Activated effector memory CD4-positive, alpha-beta T cell treated with Interleukin-2 at 50 U/mL for 16 hours (primary cell): ENCODE results near the gene SBF1.

ENCODE experiments used
- DNase-seq: peaks from one replicate; pipeline ENCODE4 v3.0.0-alpha.2; 2020

Gene SBF1

DNA sequence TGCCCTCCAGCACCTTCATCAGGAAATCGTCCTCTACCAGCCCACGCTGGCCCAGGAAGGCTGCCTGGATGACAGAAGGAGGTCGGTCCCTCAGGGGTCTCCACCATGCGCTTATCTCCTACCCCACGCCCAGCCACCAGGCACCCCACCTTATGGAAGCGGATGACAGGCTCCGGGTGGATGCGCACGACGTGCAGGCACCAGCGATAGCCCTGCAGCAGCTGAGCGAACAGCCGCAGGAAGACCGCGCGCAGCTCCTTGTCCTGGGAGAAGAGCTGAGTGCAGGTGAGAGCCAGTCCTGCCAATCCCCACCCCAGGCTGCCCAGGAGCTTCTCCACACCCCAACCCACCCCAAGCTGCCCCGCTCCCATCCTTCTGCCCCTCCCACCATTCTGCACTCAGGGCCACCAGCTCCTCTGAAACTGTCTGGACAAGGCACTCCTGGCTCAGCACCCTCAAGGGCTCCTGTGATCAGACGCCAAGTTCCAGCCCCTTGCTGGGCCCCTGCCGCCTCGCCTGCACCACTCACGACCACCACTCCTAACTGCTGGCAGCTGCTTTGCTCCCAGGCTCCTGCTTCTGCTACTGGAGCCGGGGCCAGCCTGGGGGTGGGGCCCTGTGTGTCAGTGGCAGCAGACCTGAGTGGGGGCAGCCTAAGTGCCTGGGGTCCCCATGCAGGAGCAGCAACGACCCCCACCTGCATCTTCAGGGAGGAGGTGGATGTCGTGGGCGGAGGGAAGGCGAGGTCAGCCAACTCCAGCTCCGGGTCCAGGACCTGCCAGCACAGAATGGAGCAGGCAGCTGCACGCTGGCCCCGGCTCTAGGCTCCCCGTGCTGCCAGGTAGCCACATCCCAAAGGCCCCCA, 9.5 kb downstream of the SBF1 start:
- DNase-seq: no peak

DNA sequence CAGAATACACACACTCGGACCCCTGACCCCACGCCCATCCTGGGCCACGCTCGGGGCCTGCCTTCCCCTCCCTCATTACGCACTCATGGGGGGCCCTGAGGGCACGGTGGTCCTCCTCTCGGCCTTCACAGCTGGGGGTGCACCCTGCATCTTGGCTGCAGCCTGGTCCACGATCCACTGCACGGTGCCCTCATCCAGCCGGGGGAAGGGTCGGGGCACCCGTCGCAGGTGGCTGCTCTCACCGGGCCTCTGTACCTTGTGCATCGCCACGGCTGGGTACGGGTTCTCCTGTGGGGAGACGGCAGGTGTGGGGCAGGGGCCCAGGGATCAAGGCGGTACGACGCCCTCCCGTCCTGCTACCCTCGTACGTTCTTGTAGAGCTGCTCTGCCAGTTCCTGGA, 10.4 kb downstream of the SBF1 start:
- no peak for DNase-seq

DNA sequence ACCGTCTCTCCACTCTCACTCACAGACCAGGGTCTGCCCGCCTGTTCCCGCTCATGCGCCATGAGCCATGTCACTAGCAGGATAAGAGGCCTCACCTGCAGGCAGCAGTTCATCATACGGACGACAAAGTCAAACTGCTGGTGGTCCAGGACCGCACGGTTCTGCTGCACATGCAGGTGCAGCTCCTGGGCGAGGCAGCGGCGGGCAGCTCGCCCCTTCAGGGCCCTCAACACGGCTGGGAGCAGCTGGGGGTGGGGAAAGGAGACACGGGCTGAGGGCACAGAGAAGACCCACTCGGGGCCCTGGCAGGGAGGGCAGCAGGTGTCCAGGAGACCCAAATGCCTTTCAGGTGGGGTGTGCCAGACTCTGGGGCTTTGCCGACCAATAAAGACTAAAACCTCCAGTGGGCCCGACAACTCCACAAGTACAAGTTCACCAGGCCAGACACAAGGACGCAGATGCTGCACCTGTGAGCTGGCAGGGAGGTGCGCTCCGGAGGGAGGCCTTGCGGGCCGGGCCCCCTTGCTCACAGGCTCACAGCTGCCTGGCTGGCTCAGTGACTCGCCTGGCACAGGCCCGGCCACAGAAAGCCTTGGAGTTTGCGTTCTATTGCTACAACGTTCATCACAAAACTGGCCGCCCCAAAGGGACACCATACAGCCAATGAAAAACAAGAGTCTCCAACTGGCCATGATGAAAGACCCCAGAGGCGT, 11.5 kb downstream of the SBF1 start:
- DNase-seq: no peak

DNA sequence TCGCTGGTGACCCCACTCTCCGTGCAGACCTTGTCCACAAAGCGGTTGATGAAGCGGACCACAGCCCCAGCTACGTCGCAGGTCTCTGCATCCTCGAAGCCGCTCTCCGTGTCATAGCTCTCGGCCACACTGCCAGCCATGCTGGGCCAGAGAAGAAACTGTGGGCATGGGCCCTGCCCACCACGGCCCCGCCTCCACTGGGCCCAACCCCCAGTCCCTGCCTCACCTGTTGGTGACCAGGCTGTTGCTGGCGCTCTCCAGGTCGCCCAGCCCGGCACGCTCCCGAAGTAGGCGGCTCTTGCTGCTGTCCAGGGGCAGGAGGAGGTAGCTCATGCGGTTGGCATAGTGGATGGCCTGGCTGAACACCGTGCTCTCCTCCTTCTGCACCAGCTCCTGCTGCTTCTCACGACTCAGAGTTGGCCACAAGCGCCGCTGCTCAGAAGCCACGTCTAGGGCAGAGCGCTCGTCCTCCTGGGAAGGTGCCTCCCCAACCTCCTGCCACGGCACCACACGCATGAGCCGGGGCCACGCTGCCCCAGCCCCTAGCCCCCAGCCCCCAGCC, 12.8 kb downstream of the SBF1 start:
- DNase-seq: no peak

DNA sequence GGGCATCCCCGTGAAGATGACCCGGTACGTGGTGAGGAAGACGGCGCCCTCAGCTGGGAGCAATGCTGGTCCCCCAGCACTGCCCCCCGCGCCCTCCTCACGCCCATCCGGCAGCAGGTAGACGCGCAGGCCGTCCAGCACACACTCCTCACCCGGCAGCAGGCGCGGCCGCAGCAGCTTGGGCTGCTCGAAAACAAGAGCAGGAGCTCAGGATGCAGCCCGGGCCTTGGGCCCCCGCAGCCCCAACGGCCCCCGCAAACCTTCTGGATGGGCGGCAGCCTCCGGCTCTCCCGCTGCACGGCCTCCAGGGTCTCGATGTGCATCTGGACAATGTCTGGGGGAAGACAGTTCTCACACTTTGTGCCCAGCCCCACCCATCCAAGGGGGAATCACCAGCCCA, 13.3 kb downstream of the SBF1 start:
- no peak for DNase-seq

DNA sequence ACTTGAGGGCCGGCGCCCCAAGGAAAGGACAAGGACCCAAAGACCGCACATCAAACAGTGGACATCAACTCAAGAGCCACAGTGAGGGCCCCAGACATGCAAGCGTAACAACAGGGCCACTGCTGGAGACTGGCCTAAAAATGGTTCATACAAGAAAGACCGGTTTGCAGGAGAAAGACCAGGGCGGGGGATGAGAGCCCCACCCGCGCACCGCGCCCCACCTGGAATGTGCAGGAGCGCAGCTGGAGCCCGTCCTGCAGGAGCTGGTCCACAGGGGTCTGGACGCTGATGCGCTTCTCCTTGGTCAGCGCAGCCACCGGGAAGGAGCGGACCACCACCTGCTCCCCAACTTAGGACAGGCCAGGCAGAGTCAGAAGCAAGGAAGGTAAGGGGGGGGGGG, 13.9 kb downstream of the SBF1 start:
- no peak for DNase-seq

DNA sequence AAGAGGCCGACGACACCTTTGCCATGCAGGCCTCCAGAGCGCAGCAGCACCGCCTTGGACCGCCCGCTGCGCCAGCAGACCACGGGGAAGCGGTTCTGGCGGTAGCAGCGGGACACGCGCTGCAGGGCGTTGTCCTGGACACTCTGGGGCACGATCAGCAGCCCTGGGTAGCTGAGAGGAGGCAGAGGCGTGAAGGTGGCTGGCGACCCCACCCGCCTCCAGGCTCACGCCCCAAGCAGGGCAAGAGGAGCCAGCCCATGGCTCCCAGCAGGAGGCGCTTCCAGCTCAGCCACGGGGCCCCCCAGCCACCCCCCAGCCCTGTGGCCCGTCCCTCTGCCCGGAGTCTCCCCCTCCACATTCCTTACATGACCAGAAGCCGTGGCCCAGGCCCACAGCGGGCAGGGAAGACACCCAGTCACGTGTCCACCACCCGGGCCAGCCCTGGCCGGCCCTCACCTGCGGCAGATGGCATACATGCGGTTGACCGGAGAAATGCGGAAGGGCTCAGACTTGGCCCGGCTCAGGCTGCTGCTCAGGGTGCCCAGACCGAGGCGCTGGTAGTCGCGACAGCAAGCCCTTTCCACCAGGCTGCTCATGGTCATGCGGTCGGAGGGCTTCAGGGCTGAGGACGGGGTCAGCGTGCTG, 15.2 kb downstream of the SBF1 start:
- no peak for DNase-seq

DNA sequence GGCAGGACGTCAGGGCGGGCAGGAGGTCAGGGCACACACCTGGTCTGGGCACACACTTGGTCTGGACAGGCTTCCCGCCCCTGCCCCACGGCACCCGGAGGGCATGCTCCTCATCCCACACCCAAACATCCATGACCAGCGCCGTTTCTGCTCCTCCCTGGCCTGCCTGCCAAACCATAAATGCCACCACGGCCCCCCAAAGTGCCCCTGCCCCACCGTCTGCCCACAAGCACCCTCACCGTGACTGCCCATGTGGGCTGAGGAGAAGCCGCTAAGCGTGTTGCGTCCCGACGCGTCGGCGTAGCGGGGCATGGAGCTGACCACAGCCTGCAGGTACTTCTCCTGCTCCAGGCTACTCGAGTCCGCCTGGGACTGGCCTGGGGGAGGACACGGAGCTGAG, 15.8 kb downstream of the SBF1 start:
- no peak for DNase-seq

DNA sequence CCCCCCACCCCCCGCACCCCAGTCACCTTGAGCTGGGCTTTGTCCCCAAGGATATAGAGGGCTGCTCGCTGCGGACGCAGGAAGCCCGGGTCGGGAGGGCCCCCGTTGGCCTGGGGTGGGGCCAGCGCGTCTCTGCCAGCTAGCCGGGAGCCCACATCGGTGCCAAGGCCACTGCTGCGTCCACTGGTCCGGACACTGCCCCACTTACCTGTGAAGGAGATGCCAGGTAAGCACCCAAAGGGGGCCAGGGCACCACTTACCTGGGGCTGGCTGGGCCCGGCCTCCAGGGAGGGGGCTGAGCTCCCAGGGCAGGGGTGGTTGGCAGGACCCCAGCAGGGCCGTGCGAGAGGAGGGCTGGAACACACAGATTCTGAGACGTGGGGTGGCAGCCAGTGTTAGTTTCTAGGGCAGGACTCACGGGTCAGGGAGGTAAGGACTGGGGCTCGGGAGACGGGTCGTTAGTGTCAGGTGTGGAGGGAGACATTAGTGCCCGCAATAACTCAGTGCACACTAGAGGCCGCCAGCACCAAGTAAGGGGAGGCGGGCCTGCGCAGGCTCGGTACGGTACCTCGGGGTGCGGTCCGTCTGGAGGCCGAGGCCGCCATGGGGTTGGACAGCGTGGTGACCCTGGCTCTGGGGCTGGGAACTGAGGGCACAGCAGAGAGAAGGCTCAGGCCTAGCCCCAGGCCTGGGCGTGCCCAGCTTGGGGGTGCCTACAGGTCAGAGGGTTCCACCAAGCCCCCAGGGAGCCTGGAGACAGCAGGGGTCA, 18.2 kb downstream of the SBF1 start:
- DNase-seq: no peak

DNA sequence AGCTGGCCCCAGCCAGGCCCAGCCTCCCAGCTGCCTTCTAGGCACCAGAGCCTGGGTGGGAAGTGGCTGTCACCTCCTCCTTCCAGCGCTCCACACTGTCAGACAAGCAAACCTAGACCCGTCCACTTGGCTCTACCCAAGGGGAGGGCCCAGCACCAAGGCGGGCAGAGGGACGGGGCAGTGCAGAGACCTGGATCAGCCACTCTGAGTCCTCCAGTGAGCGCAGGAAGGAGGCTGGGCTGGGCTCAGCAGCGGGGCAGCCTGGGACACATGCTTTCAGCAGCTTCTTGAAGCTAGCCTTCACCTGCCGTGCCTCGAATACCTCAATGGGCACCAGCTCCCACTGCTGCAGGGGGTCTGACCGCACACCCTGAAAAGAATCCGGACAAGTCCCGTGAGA, 18.8 kb downstream of the SBF1 start:
- DNase-seq: no peak

DNA sequence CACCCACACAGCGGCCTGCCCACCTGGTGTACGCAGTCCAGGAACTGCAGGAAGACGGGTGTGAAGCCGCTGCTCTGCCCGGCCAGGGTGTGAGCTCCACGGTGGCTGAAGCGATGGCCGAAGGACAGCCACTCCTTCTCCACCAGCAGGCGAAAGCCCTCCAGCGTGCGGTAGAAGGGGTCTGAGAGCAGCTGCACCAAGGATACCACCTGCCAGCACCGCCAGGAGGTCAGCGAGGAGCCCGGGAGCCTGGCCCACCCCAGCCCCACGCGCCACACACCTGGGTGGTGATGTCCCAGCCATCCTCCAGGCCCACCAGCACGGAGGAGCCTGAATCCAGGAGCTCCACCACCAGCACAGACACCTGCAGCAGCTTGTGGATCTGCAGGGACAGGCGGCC, 19.6 kb downstream of the SBF1 start:
- no peak for DNase-seq

DNA sequence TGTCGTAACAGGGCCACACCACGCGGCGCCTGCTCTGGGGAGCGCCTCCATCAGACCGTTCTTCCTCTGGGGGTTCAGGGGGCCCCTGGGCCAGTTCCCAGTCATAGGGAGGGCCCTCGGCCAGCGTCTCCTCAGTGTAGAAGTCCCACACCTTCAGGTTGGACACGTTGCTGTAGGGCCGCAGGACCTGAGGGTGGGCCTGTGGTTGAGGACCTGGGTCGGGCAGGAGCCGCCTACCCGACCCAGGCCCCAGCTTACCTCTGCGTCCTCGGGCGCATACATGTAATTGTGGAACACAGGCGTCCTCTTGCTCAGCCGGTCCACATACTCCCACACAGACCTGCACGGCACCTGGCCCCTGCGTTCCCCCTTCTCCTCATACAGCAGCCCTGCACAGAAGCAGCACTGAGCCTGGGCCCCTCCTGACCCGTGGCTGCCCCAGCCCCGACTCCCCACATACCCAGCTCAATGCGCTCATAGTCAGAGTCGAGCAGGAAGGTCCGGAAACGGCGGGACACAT, 20.2 kb downstream of the SBF1 start:
- DNase-seq: no peak

DNA sequence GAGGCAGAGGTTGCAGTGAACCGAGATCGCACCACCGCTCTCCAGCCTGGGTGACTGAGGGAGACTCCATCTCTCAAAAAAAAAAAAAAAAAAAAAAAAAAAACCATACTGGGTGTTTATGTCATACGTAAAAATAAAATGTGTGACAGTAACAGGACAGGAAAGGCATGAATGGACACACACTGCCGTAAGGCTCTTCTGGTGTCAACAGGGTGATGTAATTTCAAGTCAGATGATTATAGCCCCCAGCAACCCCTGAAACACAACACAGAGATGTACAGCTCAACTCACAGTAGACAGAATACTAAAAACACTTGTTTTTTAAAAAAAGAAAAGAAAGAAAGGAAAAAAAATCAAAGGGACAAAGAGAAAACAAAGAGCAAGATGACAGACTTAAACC, 22.2 kb downstream of the SBF1 start:
- DNase-seq: no peak

DNA sequence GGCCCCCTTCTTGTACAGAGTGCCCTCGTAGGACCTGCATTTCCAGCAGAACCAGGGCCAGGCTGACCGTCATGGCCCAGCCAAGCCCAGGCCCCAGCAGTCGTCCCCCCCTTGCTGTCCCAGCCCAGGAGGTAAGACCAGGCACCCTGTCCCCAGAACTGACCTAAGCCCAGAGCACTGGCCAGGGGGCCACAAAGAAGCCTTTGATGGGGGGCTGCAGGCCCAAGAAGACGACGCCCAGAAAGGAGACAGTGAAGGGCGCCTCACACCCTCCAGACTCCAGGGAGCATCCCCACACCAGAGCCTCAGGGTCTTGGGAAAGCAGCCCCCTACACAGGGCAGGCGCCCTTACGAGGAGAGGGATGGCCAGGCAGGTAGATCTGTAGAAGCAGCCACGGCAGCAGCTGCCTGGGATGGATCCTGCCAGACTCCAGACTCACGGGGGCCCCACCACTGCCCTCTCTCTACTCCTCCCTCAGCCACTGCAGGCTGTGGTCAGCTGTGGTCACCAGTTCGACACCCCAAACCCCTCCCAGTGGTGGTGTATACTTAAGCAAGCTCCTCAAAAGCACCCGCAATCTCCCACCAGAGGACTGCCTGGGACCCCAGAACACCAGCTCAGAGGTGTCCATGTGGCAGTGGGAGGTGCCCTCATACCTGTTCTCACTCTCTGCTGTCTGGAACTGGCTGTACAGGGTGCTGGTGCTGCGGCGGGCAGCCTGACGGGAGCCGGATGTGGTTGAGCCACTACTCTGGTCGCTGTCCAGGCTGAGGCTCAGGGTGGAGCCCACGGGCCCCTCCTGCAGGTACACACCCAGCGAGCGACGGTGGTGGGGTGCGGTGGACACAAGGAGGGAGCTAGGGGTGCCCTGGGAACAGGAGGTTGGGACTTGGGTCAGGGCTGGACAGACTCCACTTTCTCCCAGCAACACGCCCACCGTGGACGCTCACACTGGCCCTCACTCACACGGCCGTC, 27.0 kb downstream of the SBF1 start:
- no peak for DNase-seq

DNA sequence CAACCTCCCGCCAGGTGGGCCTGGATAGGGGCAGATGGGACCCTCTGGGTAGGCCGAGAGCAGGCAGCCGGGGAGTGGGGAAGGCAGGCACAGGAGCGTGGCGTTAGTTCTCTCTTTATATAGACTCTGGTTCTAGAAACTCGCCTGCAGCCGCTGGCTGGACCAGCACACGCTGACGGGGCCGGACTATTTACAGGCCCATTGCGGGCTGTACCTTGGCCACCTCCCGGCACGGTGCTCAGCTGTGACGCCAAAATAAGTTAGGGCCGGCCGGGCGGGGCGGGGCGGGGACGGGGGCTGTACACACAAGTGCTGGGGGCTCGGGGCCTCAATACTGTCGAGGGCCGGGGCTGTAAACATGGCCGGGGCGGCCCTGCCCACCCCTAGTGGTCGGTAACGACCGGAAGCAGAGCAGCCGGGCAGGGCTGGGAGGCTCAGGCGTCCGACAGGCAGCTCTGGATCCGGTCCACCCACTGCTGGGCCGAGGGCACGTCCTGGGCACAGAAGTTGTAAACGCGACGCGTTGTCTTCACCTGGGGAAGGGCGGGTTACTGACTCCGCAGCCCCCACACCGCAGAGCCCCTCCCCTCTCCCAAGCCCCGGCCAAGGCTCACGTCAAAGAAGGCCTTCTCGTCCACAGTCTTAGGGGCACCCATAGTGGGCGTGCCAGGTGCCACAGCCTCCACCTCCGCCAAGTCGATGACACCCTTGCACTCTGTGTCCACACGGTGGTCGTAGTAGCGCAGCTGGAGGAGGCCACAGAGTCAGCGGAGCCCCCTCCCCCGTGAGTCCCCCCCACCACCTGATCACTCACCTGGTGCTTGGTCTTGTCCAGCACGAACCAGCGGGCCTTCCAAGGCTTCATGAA, 27.9 kb downstream of the SBF1 start:
- DNase-seq: no peak

DNA sequence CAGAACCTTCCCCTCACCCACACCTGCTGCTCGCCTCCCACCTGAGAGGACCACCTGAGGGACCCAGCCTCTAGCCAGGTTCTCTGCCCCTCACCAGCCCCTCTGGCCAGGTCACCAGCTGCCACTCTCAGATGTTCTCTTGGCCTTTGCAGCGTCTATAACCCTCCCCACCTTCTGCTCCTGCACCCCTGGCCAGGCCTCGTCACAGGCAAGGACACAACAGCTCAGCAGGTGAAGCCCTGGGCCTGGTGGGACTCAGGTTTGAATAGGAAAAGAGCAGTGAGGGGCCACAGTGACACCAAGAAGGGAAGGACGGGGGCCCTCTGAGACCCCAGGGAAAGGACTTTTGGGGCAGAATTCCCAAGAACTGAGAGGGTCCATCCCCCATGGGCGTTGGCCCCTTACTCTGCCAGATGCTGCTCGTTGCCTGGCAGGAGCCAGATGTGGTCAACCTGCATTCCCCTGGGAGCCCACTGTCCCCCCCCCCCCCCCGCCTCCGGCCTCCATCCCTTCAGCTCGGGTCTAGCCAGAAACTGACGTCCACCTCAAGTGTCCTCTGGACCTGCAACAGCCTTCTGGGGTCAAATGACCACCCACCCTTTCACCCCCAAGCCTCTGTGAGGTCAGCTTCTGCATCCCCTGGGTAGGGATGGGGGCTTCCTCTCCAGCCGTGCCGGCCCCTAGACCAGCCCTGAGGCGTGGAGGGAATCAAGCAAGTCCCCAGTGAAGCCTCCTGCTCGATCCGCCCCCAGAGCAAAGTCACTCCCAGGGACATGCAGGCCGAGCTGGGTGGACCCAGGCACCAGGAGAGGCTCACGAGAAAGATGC, 28.7 kb downstream of the SBF1 start:
- no peak for DNase-seq

DNA sequence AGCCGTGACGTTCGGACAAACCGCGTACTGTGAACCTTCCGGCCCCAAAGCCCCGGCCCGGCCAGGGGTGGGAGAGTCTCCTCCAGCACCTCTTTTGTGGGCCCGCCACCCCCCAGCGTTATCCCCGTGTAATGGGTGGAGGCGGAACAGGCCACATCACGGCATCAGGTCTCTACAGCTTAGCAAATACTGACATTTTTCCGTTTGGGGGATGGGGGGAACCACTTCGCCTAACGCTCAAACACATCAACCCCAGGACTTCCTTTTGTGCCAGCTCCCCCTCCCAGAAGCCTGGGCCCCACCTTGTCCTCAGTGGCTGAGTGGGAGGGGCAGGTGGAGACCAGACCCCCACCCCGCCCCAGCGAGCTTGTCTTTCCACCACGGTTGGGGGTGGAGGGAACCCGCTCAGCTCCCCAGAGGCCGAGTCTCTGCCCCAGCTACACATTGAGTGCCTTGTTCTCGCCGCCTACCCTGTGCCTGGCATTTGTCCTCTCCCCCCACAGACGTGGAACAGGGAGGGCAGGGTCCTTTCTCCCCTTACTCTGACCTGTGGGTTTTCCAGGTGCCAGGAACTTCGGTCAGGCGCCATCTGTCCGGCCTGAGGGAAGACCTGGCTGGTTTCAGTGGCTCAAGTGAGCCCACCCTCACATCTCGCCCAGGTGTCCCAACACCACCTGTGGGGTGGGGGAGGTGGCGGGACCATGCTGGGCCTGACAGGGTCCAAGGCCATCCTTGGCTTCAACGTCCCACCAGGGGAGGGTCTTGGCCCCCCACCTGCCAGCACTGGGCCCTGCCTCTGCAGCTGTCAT, 29.6 kb downstream of the SBF1 start:
- DNase-seq: no peak

DNA sequence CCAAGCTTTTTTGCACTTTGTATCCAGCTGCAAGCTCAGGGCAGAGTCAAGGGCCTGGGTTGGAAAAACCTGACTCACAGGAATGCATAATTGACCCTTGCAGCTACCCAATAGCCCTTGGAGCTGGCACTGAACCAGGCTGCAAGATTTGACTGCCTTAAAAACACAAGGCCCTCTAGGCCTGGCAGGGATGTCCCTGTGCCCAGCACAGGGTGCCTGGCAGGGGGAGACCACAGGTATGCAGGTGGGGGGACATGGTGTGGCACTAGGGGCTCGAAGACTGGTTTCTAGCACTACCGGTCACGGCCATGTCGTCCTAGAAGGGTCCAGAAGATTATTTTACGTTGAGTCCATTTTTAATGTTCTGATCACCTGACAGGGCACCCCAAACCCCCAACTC, 30.2 kb downstream of the SBF1 start:
- no peak for DNase-seq
